Left renal cortex interstitium (tissue), 4 donors: ENCODE results near the gene GJB5. TPM values are rescaled to one million over a fixed set of nuclear protein-coding genes. Genes with fewer than 3 reads are reported as not detected.
"Not testable (repeated sequence)": the region's sequence is repeated elsewhere in the genome, so short reads cannot be mapped to it uniquely, and the experiment has no call there.

ENCODE experiments used
- DNase-seq, 4 donors: peaks; one replicate each; pipeline ENCODE4 v3.0.0-alpha.2; 2013; ENCODE audit warnings: low read depth in 4 of 4, low spot score in 2 of 4, missing footprints in 1 of 4
- polyA plus RNA-seq, 4 donors: library from polyadenylated mRNA; unstranded; fragments of 120-200 nt; gene quantifications; one replicate each; pipeline ENCODE4 v1.2.1, GENCODE V29; 2013; ENCODE audit not compliant: insufficient read length in 4 of 4

GJB5 gene
- polyA plus RNA-seq, 4 donors: 0.22 to 0.51 (median 0.30) TPM; not detected in 1

GRCh38 chr1:34773114-34773513 lies 18.3 kb downstream of the GJB5 start:
- not testable (repeated sequence) for DNase-seq

GRCh38 chr1:34774957-34775356 lies 20.1 kb downstream of the GJB5 start:
- no peak for DNase-seq

GRCh38 chr1:34776911-34777310 lies 22.1 kb downstream of the GJB5 start:
- DNase-seq: no peak

- no peak for DNase-seq
These were observed 22.9 kb downstream of the GJB5 start for GRCh38 chr1:34777519-34778321.

GRCh38 chr1:34778381-34778780 lies 23.5 kb downstream of the GJB5 start:
- no peak for DNase-seq

GRCh38 chr1:34779005-34779404 lies 24.2 kb downstream of the GJB5 start:
- no peak for DNase-seq

GRCh38 chr1:34779526-34779925 lies 24.7 kb downstream of the GJB5 start:
- no peak for DNase-seq

- DNase-seq: no peak
These were observed 25.1 kb downstream of the GJB5 start for GRCh38 chr1:34779962-34780361.

- DNase-seq: no peak
These were observed 25.7 kb downstream of the GJB5 start for GRCh38 chr1:34780528-34780927.

- DNase-seq: no peak
These were observed 26.4 kb downstream of the GJB5 start, which contains the start of gene GJB3 for GRCh38 chr1:34781071-34781843. Gene GJB3 (plus strand): TSS chr1:34781214. CDS start chr1:34784763, 3,549 bp downstream.

GRCh38 chr1:34781844-34782391 lies 27.1 kb downstream of the GJB5 start:
- no peak for DNase-seq

- DNase-seq: no peak
These were observed 29.9 kb downstream of the GJB5 start for GRCh38 chr1:34784751-34785221.

GRCh38 chr1:34785231-34785874 lies 30.5 kb downstream of the GJB5 start:
- no peak for DNase-seq

GRCh38 chr1:34785875-34786470 lies 31.1 kb downstream of the GJB5 start:
- no peak for DNase-seq

- peak; percentile 25 to 52 (median 30) for DNase-seq
These were observed 31.9 kb downstream of the GJB5 start for GRCh38 chr1:34786521-34787325.

- no peak for DNase-seq
These were observed 32.9 kb downstream of the GJB5 start for GRCh38 chr1:34787461-34788420.

GRCh38 chr1:34790985-34791384 lies 36.1 kb downstream of the GJB5 start:
- no peak for DNase-seq

- no peak for DNase-seq
These were observed 37.6 kb downstream of the GJB5 start for GRCh38 chr1:34792424-34792823.
